GM23248 (cell line): ENCODE results near the gene CEP164. TPM values are rescaled to one million over a fixed set of nuclear protein-coding genes. Genes with fewer than 3 reads are reported as not detected.

Source experiments
- DNase-seq: peaks from one replicate; pipeline ENCODE4 v3.0.0-alpha.2; 2015
- H2AFZ ChIP-seq: fragments of 200-600 bp; sonication (generic); 2 replicates; pipeline ENCODE4 v1.6.1; 2016; ENCODE audit warnings: antibody characterized with exemption
- H3F3A ChIP-seq: fragments of 200-600 bp; sonication (generic); 2 replicates; pipeline ENCODE4 v1.6.1; 2016; ENCODE audit warnings: mild to moderate bottlenecking, antibody characterized with exemption, mixed run types; ENCODE audit not compliant: insufficient read depth
- H3K27ac ChIP-seq: fragments of 200-600 bp; sonication (generic); 2 replicates; pipeline ENCODE4 v1.5.1; 2016; ENCODE audit warnings: mild to moderate bottlenecking
- H3K27me3 ChIP-seq: fragments of 200-600 bp; sonication (generic); replicated peaks from 2 replicates; pipeline ENCODE4 v1.6.1; 2016; ENCODE audit warnings: mild to moderate bottlenecking; ENCODE audit not compliant: insufficient read depth
- H3K36me3 ChIP-seq: fragments of 200-600 bp; sonication (generic); 2 replicates; pipeline ENCODE4 v1.6.1; 2016; ENCODE audit warnings: low read depth, mild to moderate bottlenecking
- H3K4me1 ChIP-seq: fragments of 200-600 bp; sonication (generic); 2 replicates; pipeline ENCODE4 v1.6.1; 2016; ENCODE audit warnings: mild to moderate bottlenecking; ENCODE audit not compliant: insufficient read depth
- H3K4me2 ChIP-seq: fragments of 200-600 bp; sonication (generic); one replicate; pipeline ENCODE4 v1.6.1; 2016; ENCODE audit warnings: mild to moderate bottlenecking; ENCODE audit not compliant: unreplicated experiment
- H3K4me3 ChIP-seq: fragments of 200-600 bp; sonication (generic); 2 replicates; pipeline ENCODE4 v1.5.1; 2016; ENCODE audit warnings: mild to moderate bottlenecking
- H3K79me2 ChIP-seq: fragments of 200-600 bp; sonication (generic); 2 replicates; pipeline ENCODE4 v1.6.1; 2016; ENCODE audit warnings: mild to moderate bottlenecking; ENCODE audit not compliant: insufficient read depth
- H3K9ac ChIP-seq: fragments of 200-600 bp; sonication (generic); 2 replicates; pipeline ENCODE4 v1.6.1; 2016; ENCODE audit warnings: mild to moderate bottlenecking
- H3K9me2 ChIP-seq: fragments of 200-600 bp; sonication (generic); 2 replicates; pipeline ENCODE4 v1.6.1; 2016; ENCODE audit warnings: mixed run types, mild to moderate bottlenecking, moderate library complexity; ENCODE audit not compliant: insufficient read depth
- H3K9me3 ChIP-seq: fragments of 200-600 bp; sonication (generic); one replicate; pipeline ENCODE4 v1.6.1; 2017; ENCODE audit warnings: low read depth
- H4K20me1 ChIP-seq: fragments of 200-600 bp; sonication (generic); 2 replicates; pipeline ENCODE4 v1.6.0; 2016; ENCODE audit not compliant: insufficient read depth
- EZH2 ChIP-seq: fragments of 200-600 bp; sonication (generic); IDR thresholded peaks from 2 replicates; pipeline ENCODE4 v1.6.1; 2018; ENCODE audit warnings: antibody characterized with exemption, mild to moderate bottlenecking; ENCODE audit not compliant: insufficient read depth, poor library complexity, severe bottlenecking
- EZH2phosphoT487 ChIP-seq: fragments of 200-600 bp; sonication (generic); IDR thresholded peaks from 2 replicates; pipeline ENCODE4 v1.6.1; 2018; ENCODE audit warnings: antibody characterized with exemption, moderate library complexity, mild to moderate bottlenecking, low read depth; ENCODE audit not compliant: insufficient read depth
- WGBS, 2 experiments: methylation state at CpG; one replicate each; pipeline ENCODE4 v1.1.6; 2015 to 2017; ENCODE audit warnings: low lambda C conversion rate in 2 of 2, low coverage in 1 of 2; ENCODE audit errors: missing lambda C conversion rate in 2 of 2; 5-methylcytosine and 5-hydroxymethylcytosine counted together
- in situ Hi-C: fragments of 300-500 bp; cut with MboI; formaldehyde crosslinking; loops from 2 replicates; pipeline ENCODE4 v1.15.0; 2020
- polyA plus RNA-seq: library from polyadenylated mRNA; unstranded; fragments of >200 nt; fragmentation: Nextera tagmentation; extraction: Ambion mirVana; gene quantifications from 2 replicates; pipeline ENCODE4 v1.2.1, GENCODE V29; 2016
- total RNA-seq: library from RNA; depleted of rRNA; stranded (reverse); fragments of >200 nt; shearing (Covaris generic); gene quantifications from 2 replicates; pipeline ENCODE4 v1.2.3, GENCODE V29; 2014

Gene CEP164
- total and polyA plus RNA-seq, 2 experiments from 2014 or later = 20.3 to 30.9 TPM

- WGBS, 2 experiments = 95 to 100% methylated on average over 1 of the region's 1 CpG
- no peak overlapping the region for H3K9ac ChIP-seq
- H3F3A ChIP-seq = no peaks in the 10 kb centered on the region
- H3K27me3 ChIP-seq = no peaks in the 10 kb centered on the region
- no peak overlapping the region for H3K4me3 ChIP-seq
- no peaks in the 10 kb centered on the region for H3K9me2 ChIP-seq
- no peaks in the 10 kb centered on the region for H3K9me3 ChIP-seq
- no peak overlapping the region for H2AFZ ChIP-seq
- H3K79me2 ChIP-seq = no peaks in the 10 kb centered on the region
- peaks cover 34% of the 10 kb centered on the region for H3K36me3 ChIP-seq
- H4K20me1 ChIP-seq = no peaks in the 10 kb centered on the region
- H3K4me1 ChIP-seq = no peaks in the 10 kb centered on the region
- no peak overlapping the region for H3K27ac ChIP-seq
- no peak overlapping the region for H3K4me2 ChIP-seq
- TF ChIP-seq EZH2 (no peak), EZH2phosphoT487 (no peak)
- no peak for DNase-seq
- in situ Hi-C loops = no loop called here
Observed at GRCh38 chr11:117289795-117290194, 37.9 kb upstream of the CEP164 start.

DNA sequence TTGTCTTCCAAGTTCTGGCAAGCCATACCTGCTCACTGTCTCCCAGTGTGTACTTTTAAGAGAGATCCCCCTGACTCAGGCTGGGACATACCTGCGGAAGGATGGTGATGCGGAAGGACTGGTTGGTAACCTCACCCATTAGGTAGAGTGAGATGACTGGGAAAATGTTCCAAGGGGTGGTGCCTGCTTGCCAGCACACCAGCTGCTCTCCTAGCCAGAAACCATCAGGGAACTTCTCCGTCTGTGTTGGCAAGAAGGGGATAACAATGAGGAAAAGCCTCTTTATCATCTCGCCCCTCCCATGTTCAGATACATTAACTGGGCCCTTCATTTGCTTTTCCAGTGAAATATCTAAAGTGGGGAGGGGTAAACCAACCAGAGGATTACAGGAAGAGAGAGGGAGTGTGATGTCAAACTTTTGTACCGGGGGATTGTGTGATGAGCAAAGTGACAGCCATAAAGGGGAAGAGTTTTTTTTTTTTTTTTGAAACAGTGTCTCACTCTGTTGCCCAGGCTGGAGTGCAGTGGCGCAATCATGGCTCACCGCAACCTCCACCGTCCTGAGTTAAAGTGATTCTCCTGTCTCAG, 36.8 kb upstream of the CEP164 start, which contains the start of gene BACE1-AS:
Gene BACE1-AS (plus strand): TSS at position 538 of the 588 bp plus-strand sequence.
- Histone ChIP-seq H3K9me3 (no peaks in the 10 kb centered on the region), H3K9ac (no peak within 1 kb of the TSS), H3K79me2 (no peaks in the 10 kb centered on the region), H3K27ac (no peak within 1 kb of the TSS), H3K4me3 (no peak within 1 kb of the TSS), H3K27me3 (no peaks in the 10 kb centered on the region), H3K9me2 (no peaks in the 10 kb centered on the region), H3K4me1 (no peaks in the 10 kb centered on the region), H4K20me1 (no peaks in the 10 kb centered on the region), H2AFZ (no peak within 1 kb of the TSS), H3K36me3 (peaks cover 25% of the 10 kb centered on the region), H3K4me2 (no peak within 1 kb of the TSS), H3F3A (no peaks in the 10 kb centered on the region)
- TF ChIP-seq EZH2phosphoT487 (no peak), EZH2 (no peak)
- no peak for DNase-seq
- 92 to 93% methylated on average over 8 of the region's 8 CpGs for WGBS, 2 experiments
- in situ Hi-C loops = no loop called here

DNA sequence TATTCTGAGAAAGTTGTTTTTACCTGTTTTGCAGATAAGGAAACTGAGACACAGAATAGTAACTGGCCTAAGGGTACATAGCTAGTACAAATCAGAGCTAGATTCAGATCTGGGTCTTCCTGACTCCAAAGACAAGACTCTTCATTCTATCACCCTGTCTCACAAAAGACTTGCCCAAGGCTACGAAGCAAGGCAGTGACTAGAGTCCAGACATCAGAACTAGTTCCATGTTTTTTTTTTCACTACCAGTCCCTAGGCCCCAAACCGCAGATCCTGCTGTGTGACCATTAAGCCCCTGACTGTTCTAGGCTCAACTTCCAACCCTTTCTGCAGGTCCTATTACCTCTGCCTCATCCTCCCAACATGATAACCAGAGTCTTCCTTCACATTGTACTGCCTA, 35.0 kb upstream of the CEP164 start:
- TF ChIP-seq EZH2 (no peak), EZH2phosphoT487 (no peak)
- H3K36me3 ChIP-seq = peaks cover 20% of the 10 kb centered on the region
- 96 to 100% methylated on average over 2 of the region's 2 CpGs for WGBS, 2 experiments

DNA sequence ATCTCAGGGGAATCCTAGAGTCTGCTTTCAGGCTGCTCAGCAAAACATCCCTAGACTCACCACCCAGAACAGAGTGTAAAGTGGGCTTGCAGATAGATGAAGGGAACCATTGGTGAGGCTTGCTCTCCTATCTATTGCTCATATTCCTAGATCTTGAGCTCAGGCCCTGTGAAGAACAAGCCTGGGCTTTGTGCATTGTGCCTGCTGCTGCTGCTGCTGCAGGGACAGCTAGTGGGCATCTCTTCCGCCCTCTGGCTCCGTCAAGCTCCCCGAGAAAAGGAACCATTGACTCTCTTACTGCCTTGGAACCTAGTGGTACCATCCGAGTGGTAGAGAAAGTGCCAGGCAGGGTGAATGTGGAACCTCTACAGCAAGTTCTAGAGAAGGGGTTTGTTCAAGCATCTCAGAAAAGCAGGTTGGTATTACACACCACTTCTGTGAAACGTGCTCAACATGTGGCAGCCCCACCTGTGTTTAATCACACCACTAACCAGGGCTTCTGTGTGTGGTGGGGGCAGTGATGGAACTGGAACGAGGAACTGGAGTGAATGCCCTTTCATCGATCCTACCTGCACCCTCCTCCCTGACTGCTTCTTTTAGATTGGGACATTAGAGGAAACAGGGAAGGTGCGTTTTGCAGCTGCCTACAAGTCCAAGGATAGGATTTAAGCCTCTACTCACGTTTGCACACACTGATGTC, 32.1 kb upstream of the CEP164 start:
- 74 to 75% methylated on average over 9 of the region's 9 CpGs for WGBS, 2 experiments
- in situ Hi-C loops = no loop called here
- Histone ChIP-seq H3K4me1 (peaks cover 4% of the 10 kb centered on the region; the same call in 1 of the 2 replicates), H3K36me3 (peaks cover 11% of the 10 kb centered on the region), H2AFZ (no peak overlapping the region), H3K9me2 (no peaks in the 10 kb centered on the region), H3K79me2 (no peaks in the 10 kb centered on the region), H4K20me1 (no peaks in the 10 kb centered on the region), H3K9ac (no peak overlapping the region), H3F3A (no peaks in the 10 kb centered on the region), H3K4me3 (no peak overlapping the region), H3K27me3 (no peaks in the 10 kb centered on the region), H3K9me3 (no peaks in the 10 kb centered on the region), H3K27ac (no peak overlapping the region), H3K4me2 (no peak overlapping the region)
- TF ChIP-seq EZH2 (no peak), EZH2phosphoT487 (no peak)
- DNase-seq = no peak

More for the DNA sequence above, 35.0 kb upstream of the CEP164 start:
- Histone ChIP-seq H3K9me3 (no peaks in the 10 kb centered on the region), H3K4me1 (no peaks in the 10 kb centered on the region), H4K20me1 (no peaks in the 10 kb centered on the region), H3K27ac (no peak overlapping the region), H3K79me2 (no peaks in the 10 kb centered on the region), H2AFZ (no peak overlapping the region), H3F3A (no peaks in the 10 kb centered on the region), H3K9me2 (no peaks in the 10 kb centered on the region), H3K27me3 (no peaks in the 10 kb centered on the region), H3K4me2 (no peak overlapping the region), H3K4me3 (no peak overlapping the region), H3K9ac (no peak overlapping the region)
- no peak for DNase-seq
- in situ Hi-C loops = no loop called here
